ENCODE results near the gene ADARB1.

- no peak for TF ChIP-seq POLR2A (IDR thresholded peaks at IDR 0.05)
- TF ChIP-seq, protein P1, sequence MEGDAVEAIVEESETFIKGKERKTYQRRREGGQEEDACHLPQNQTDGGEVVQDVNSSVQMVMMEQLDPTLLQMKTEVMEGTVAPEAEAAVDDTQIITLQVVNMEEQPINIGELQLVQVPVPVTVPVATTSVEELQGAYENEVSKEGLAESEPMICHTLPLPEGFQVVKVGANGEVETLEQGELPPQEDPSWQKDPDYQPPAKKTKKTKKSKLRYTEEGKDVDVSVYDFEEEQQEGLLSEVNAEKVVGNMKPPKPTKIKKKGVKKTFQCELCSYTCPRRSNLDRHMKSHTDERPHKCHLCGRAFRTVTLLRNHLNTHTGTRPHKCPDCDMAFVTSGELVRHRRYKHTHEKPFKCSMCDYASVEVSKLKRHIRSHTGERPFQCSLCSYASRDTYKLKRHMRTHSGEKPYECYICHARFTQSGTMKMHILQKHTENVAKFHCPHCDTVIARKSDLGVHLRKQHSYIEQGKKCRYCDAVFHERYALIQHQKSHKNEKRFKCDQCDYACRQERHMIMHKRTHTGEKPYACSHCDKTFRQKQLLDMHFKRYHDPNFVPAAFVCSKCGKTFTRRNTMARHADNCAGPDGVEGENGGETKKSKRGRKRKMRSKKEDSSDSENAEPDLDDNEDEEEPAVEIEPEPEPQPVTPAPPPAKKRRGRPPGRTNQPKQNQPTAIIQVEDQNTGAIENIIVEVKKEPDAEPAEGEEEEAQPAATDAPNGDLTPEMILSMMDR (IDR thresholded peaks at IDR 0.05), result no peak
Observed at GRCh38 chr21:45033791-45034555, 40.4 kb upstream of the ADARB1 start.

Measured in ovary (tissue), 3 donors.